PC-3 (cell line): ENCODE data around the gene HSPB2. TPM values are rescaled to one million over a fixed set of nuclear protein-coding genes. Genes with fewer than 3 reads are reported as not detected.
"Not testable (repeated sequence)": the region's sequence is repeated elsewhere in the genome, so short reads cannot be mapped to it uniquely, and the experiment has no call there.

Experiments
- ATAC-seq: fragments of 200-7000 bp; cut with Tn5 transposase; 2 replicates; pipeline ENCODE4 v1.9.1; 2020; ENCODE audit warnings: mild to moderate bottlenecking, moderate library complexity
- BruUV-seq: library from RNA; stranded (reverse); fragments of 400-500 nt; replicated peaks from 2 replicates; lab custom pipeline; 2021; lab: Mats Ljungman, UMichigan
- CTCF ChIA-PET: fragments of 300-600 bp; sonication (Branson Sonifier 250); formaldehyde crosslinking; loops from one replicate; lab custom pipeline; 2022; ENCODE audit warnings: antibody characterized with exemption; lab: Charles Lee
- POLR2A ChIA-PET: fragments of 300-600 bp; sonication (Branson Sonifier 250); formaldehyde crosslinking; loops from one replicate; lab custom pipeline; 2022; ENCODE audit warnings: antibody characterized with exemption; ENCODE audit not compliant: unreplicated experiment; lab: Charles Lee
- DNase-seq: peaks from one replicate; pipeline ENCODE4 v3.0.0-alpha.2; 2015
- H2AFZ ChIP-seq: fragments of 300-600 bp; sonication (generic); 2 replicates; pipeline ENCODE4 v1.6.0; 2016; ENCODE audit warnings: antibody characterized with exemption, low read length
- H3F3A ChIP-seq: fragments of 300-600 bp; sonication (generic); one replicate; pipeline ENCODE4 v1.6.0; 2017; ENCODE audit warnings: antibody characterized with exemption, low read length, control low read depth, mild to moderate bottlenecking; ENCODE audit not compliant: unreplicated experiment
- H3K27ac ChIP-seq: fragments of 300-600 bp; sonication (generic); 2 replicates; pipeline ENCODE4 v1.5.1; 2016; ENCODE audit warnings: mild to moderate bottlenecking, low read length
- H3K27me3 ChIP-seq: fragments of 300-600 bp; sonication (generic); 2 replicates; pipeline ENCODE4 v1.6.1; 2016; ENCODE audit warnings: low read length, mixed read lengths
- H3K36me3 ChIP-seq: fragments of 300-600 bp; sonication (generic); 2 replicates; pipeline ENCODE4 v1.6.1; 2016; ENCODE audit warnings: low read depth, mixed run types, low read length, mixed read lengths
- H3K4me1 ChIP-seq: fragments of 300-600 bp; sonication (generic); 2 replicates; pipeline ENCODE4 v1.5.1; 2016; ENCODE audit warnings: low read length; ENCODE audit not compliant: insufficient read depth
- H3K4me2 ChIP-seq: fragments of 300-600 bp; sonication (generic); 2 replicates; pipeline ENCODE4 v1.6.0; 2016; ENCODE audit warnings: low read length
- H3K4me3 ChIP-seq: fragments of 300-600 bp; sonication (generic); 2 replicates; pipeline ENCODE4 v1.5.1; 2016; ENCODE audit warnings: mild to moderate bottlenecking, low read length, mixed read lengths
- H3K79me2 ChIP-seq: fragments of 300-600 bp; sonication (generic); 2 replicates; pipeline ENCODE4 v1.6.1; 2017; ENCODE audit warnings: low read length, mixed read lengths
- H3K9ac ChIP-seq: fragments of 300-600 bp; sonication (generic); 2 replicates; pipeline ENCODE4 v1.6.0; 2016; ENCODE audit warnings: mild to moderate bottlenecking, low read length
- H3K9me2 ChIP-seq: fragments of 300-600 bp; sonication (generic); replicated peaks from 2 replicates; pipeline ENCODE4 v1.6.1; 2016; ENCODE audit warnings: mixed run types, low read length, mixed read lengths
- H3K9me3 ChIP-seq: fragments of 300-600 bp; sonication (generic); 2 replicates; pipeline ENCODE4 v1.6.1; 2016; ENCODE audit warnings: low read length, mixed read lengths
- H4K20me1 ChIP-seq: fragments of 300-600 bp; sonication (generic); 2 replicates; pipeline ENCODE4 v1.6.1; 2016; ENCODE audit warnings: low read length, mixed read lengths
- EZH2 ChIP-seq: fragments of 300-600 bp; sonication (generic); IDR thresholded peaks from one replicate; pipeline ENCODE4 v1.6.1; 2017; ENCODE audit warnings: antibody characterized with exemption, mild to moderate bottlenecking, low read length; ENCODE audit not compliant: unreplicated experiment
- EZH2phosphoT487 ChIP-seq: fragments of 300-600 bp; sonication (generic); IDR thresholded peaks from 2 replicates; pipeline ENCODE4 v1.6.1; 2018; ENCODE audit warnings: mild to moderate bottlenecking, antibody characterized with exemption, low read length, borderline replicate concordance
- intact Hi-C: fragments of 100-400 bp; cut with micrococcal nuclease; formaldehyde crosslinking; loops from 2 replicates; pipeline ENCODE4 v1.9.0; 2023
- total RNA-seq: library from RNA; depleted of rRNA; stranded (reverse); fragments of >200 nt; gene quantifications from 2 replicates; pipeline ENCODE4 v1.2.3, GENCODE V29; 2014
- TF ChIP-seq, protein P1 (sequence below): fragments of 300-600 bp; sonication (generic); conservative IDR thresholded peaks from 2 replicates; pipeline ENCODE4 v1.5.1; 2017; ENCODE audit warnings: antibody characterized with exemption, low read depth, mild to moderate bottlenecking, low read length

Gene HSPB2
- total RNA-seq, 1 experiment from 2014 or later = not detected

DNA sequence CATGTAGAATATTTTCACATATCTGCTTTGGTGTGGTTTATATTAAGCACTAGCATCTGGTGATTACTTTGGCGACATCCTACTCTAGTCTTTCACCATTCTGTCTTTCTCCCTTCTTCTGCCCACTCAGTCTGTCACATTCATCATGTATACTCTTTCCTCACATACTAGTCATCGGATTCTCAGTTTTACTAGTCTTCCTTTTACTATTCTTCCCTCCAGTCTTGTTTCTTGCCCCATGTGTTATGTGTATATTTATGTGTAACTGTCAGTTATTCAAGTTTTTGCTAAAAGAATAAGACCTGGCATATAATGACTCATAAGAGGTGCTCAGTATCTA lies 20.0 kb downstream of the HSPB2 start:
- no peak overlapping the region for H2AFZ ChIP-seq
- no TSS peak for BruUV-seq

DNA sequence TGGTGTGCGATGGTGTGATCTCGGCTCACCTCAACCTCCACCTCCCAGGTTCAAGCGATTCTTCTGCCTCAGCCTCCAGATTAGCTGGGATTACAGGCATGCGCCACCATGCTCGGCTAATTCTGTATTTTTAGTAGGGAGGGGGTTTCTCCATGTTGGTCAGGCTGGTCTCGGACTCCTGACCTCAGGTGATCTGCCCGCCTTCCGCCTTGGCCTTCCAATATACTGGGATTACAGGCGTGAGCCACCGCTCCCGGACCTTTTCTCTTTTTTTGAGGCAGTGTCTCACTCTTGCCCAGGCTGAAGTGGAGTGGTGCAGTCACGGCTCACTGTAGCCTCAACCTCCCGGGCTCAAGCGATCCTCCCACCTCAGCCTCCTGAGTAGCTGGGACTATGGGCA lies 20.6 kb downstream of the HSPB2 start:
- POLR2A ChIA-PET, H2AFZ ChIP-seq, BruUV-seq, H3F3A ChIP-seq, H3K4me2 ChIP-seq, H3K79me2 ChIP-seq, H4K20me1 ChIP-seq, ATAC-seq, H3K27ac ChIP-seq, H3K9ac ChIP-seq, H3K9me2 ChIP-seq, H3K4me3 ChIP-seq, H3K36me3 ChIP-seq, H3K9me3 ChIP-seq, DNase-seq, H3K27me3 ChIP-seq: not testable (repeated sequence)
- CTCF ChIA-PET = interaction anchor here (0.5 kb wide), 1 partner anchor 48 kb away, joined by 4 read pairs; no protein-coding TSS in a partner anchor
- peaks cover 16% of the 10 kb centered on the region; the same call in 1 of the 2 replicates for H3K4me1 ChIP-seq
- intact Hi-C loops = loop anchor here (5.0 kb wide), 1 partner anchor 89 kb away; no protein-coding TSS in a partner anchor

More for the DNA sequence above, 20.0 kb downstream of the HSPB2 start:
- H3F3A ChIP-seq = no peaks in the 10 kb centered on the region
- H3K9me3 ChIP-seq = no peaks in the 10 kb centered on the region
- ATAC-seq (no peak), DNase-seq (no peak)
- no peak overlapping the region for H3K4me2 ChIP-seq
- no peak overlapping the region for H3K27ac ChIP-seq
- no peak overlapping the region for H3K4me3 ChIP-seq
- ChIA-PET CTCF (no interaction called here), POLR2A (interaction anchor here (0.6 kb wide), 1 partner anchor 97 kb away, joined by 5 read pairs; no protein-coding TSS in a partner anchor)
- no peaks in the 10 kb centered on the region for H3K27me3 ChIP-seq
- intact Hi-C loops = loop anchor here (5.0 kb wide), 1 partner anchor 90 kb away; no protein-coding TSS in a partner anchor
- no peaks in the 10 kb centered on the region for H4K20me1 ChIP-seq
- H3K36me3 ChIP-seq = no peaks in the 10 kb centered on the region
- peaks cover 11% of the 10 kb centered on the region; the same call in 1 of the 2 replicates for H3K4me1 ChIP-seq
- no peak for TF ChIP-seq EZH2
- TF ChIP-seq EZH2phosphoT487 = no peak
- TF ChIP-seq, protein P1, sequence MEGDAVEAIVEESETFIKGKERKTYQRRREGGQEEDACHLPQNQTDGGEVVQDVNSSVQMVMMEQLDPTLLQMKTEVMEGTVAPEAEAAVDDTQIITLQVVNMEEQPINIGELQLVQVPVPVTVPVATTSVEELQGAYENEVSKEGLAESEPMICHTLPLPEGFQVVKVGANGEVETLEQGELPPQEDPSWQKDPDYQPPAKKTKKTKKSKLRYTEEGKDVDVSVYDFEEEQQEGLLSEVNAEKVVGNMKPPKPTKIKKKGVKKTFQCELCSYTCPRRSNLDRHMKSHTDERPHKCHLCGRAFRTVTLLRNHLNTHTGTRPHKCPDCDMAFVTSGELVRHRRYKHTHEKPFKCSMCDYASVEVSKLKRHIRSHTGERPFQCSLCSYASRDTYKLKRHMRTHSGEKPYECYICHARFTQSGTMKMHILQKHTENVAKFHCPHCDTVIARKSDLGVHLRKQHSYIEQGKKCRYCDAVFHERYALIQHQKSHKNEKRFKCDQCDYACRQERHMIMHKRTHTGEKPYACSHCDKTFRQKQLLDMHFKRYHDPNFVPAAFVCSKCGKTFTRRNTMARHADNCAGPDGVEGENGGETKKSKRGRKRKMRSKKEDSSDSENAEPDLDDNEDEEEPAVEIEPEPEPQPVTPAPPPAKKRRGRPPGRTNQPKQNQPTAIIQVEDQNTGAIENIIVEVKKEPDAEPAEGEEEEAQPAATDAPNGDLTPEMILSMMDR = no peak
- H3K9ac ChIP-seq = no peak overlapping the region
- no peaks in the 10 kb centered on the region for H3K9me2 ChIP-seq
- H3K79me2 ChIP-seq = 0 out of 2 replicates have a peak, but pooled peaks cover 3% of the 10 kb centered on the region

DNA sequence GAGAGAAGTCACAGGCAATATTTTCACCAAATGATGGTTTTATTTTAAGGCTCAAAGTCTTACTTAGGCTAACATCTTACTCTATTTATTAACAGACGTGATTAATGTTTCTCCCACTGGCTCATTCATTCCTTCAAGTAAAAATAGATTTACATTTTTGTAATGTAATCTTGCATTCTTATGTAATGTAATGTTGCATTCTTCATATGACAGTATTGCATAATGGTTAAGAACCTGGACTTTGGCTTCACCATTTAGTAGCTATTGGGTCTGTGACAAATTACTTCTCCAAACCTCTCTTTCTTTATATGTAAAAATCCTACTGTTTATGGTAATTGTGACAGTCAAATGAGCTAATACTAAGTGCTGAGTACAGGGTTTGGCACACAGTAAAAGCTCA lies 21.3 kb downstream of the HSPB2 start:
- Histone ChIP-seq H3K4me1 (peaks cover 23% of the 10 kb centered on the region), H3K79me2 (0 out of 2 replicates have a peak, but pooled peaks cover 4% of the 10 kb centered on the region), H3K9ac (no peak overlapping the region), H3K4me3 (no peak overlapping the region), H4K20me1 (no peaks in the 10 kb centered on the region), H2AFZ (no peak overlapping the region), H3K9me3 (no peaks in the 10 kb centered on the region), H3K36me3 (no peaks in the 10 kb centered on the region), H3K27ac (no peak overlapping the region), H3F3A (no peaks in the 10 kb centered on the region), H3K9me2 (no peaks in the 10 kb centered on the region), H3K4me2 (no peak overlapping the region), H3K27me3 (no peaks in the 10 kb centered on the region)
- ATAC-seq (no peak), DNase-seq (no peak)
- ChIA-PET POLR2A (no interaction called here), CTCF (no interaction called here)
- intact Hi-C loops = loop anchor here (5.0 kb wide), 1 partner anchor 88 kb away; no protein-coding TSS in a partner anchor
- no TSS peak for BruUV-seq
- TF ChIP-seq EZH2 (no peak), EZH2phosphoT487 (no peak)
- TF ChIP-seq, protein P1 = no peak
